GM23338 (cell line): ENCODE results near the gene NLK.

Source experiments
- CREB1 ChIP-seq: fragments of 250-450 bp; sonication (Bioruptor Pico); IDR thresholded peaks from 2 replicates; pipeline ENCODE4 v1.5.0; 2020; ENCODE audit warnings: low read depth, mild to moderate bottlenecking, moderate library complexity
- CTCF ChIP-seq, 2 experiments: fragments of 200-600 bp in 1 of 2; sonication (generic) in 1 of 2; conservative IDR thresholded peaks; 2 replicates each; pipeline versions ENCODE4 v1.5.1 to v1.6.1; 2016 to 2017; ENCODE audit warnings: antibody characterized with exemption in 2 of 2, low read depth in 2 of 2, mild to moderate bottlenecking in 2 of 2, moderate library complexity in 1 of 2
- EZH2 ChIP-seq: fragments of 200-600 bp; sonication (generic); IDR thresholded peaks from one replicate; pipeline ENCODE4 v1.8.0; 2017; ENCODE audit warnings: antibody characterized with exemption, mild to moderate bottlenecking, low read depth; ENCODE audit not compliant: unreplicated experiment
- EZH2phosphoT487 ChIP-seq: fragments of 200-600 bp; sonication (generic); IDR thresholded peaks from one replicate; pipeline ENCODE4 v1.8.1; 2018; ENCODE audit warnings: antibody characterized with exemption; ENCODE audit not compliant: unreplicated experiment
- POLR2AphosphoS5 ChIP-seq: IDR thresholded peaks from 2 replicates; pipeline ENCODE4 v1.6.1; 2016; ENCODE audit warnings: antibody characterized with exemption, low read depth
- REST ChIP-seq: IDR thresholded peaks from one replicate; pipeline ENCODE4 v1.6.1; 2018; ENCODE audit warnings: antibody characterized with exemption; ENCODE audit not compliant: unreplicated experiment
- ZNF114 ChIP-seq: fragments of 250-450 bp; sonication (Bioruptor Pico); IDR thresholded peaks from 2 replicates; pipeline ENCODE4 v1.5.0; 2020; ENCODE audit warnings: mild to moderate bottlenecking, moderate library complexity
- TF ChIP-seq, protein P1 (sequence below): IDR thresholded peaks from 2 replicates; pipeline ENCODE4 v1.6.1; 2016; ENCODE audit warnings: antibody characterized with exemption

GRCh38 chr17:28039251-28039650 is 3.2 kb upstream of the NLK start:
- TF ChIP-seq EZH2 (no peak), CTCF (conservative IDR thresholded peaks at IDR 0.05; ENCODE audit: low read depth in 2 of 2) (no peak), EZH2phosphoT487 (no peak), POLR2AphosphoS5 (no peak), REST (no peak), CREB1 (CRISPR knock-in tag) (no peak), ZNF114 (no peak)
- TF ChIP-seq, protein P1, sequence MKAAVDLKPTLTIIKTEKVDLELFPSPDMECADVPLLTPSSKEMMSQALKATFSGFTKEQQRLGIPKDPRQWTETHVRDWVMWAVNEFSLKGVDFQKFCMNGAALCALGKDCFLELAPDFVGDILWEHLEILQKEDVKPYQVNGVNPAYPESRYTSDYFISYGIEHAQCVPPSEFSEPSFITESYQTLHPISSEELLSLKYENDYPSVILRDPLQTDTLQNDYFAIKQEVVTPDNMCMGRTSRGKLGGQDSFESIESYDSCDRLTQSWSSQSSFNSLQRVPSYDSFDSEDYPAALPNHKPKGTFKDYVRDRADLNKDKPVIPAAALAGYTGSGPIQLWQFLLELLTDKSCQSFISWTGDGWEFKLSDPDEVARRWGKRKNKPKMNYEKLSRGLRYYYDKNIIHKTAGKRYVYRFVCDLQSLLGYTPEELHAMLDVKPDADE = no peak
